Osteoblast (primary cell): ENCODE results near the gene VIPR2. TPM values are rescaled to one million over a fixed set of nuclear protein-coding genes. Genes with fewer than 3 reads are reported as not detected.

Source experiments
- DNase-seq: peaks from one replicate; pipeline ENCODE4 v3.0.0; 2011; ENCODE audit warnings: low spot score, mixed read lengths; ENCODE audit not compliant: insufficient read length; ENCODE audit errors: missing footprints
- H2AFZ ChIP-seq: 2 replicates; pipeline ENCODE4 v1.6.0; 2011; ENCODE audit warnings: mild to moderate bottlenecking, low read length
- H3K27ac ChIP-seq: 2 replicates; pipeline ENCODE4 v1.5.1; 2011; ENCODE audit warnings: mild to moderate bottlenecking, low read depth, low read length, moderate library complexity
- H3K27me3 ChIP-seq: 2 replicates; pipeline ENCODE4 v1.6.0; 2012; ENCODE audit warnings: mild to moderate bottlenecking, control low read depth, inconsistent platforms, low read length, moderate library complexity; ENCODE audit not compliant: insufficient read depth
- H3K36me3 ChIP-seq: 2 replicates; pipeline ENCODE4 v1.5.1; 2011; ENCODE audit warnings: mild to moderate bottlenecking, low read length, control low read depth, moderate library complexity; ENCODE audit not compliant: insufficient read depth
- H3K4me1 ChIP-seq: 2 replicates; pipeline ENCODE4 v1.5.1; 2011; ENCODE audit warnings: mild to moderate bottlenecking, low read length, control low read depth, moderate library complexity; ENCODE audit not compliant: insufficient read depth
- H3K4me2 ChIP-seq: 2 replicates; pipeline ENCODE4 v1.6.0; 2011; ENCODE audit warnings: mild to moderate bottlenecking, low read length; ENCODE audit not compliant: insufficient read depth
- H3K4me3 ChIP-seq: fragments of 200-600 bp; sonication (generic); 3 replicates; pipeline ENCODE4 v1.5.1; 2012; ENCODE audit warnings: mild to moderate bottlenecking, low read length, inconsistent platforms; ENCODE audit not compliant: insufficient read depth
- H3K79me2 ChIP-seq: 2 replicates; pipeline ENCODE4 v1.6.0; 2012; ENCODE audit warnings: mild to moderate bottlenecking, low read length, control low read depth, inconsistent platforms; ENCODE audit not compliant: insufficient read depth
- H3K9me3 ChIP-seq: 2 replicates; pipeline ENCODE4 v1.5.1; 2011; ENCODE audit warnings: low read depth, low read length, control low read depth
- H4K20me1 ChIP-seq: 2 replicates; pipeline ENCODE4 v1.6.0; 2012; ENCODE audit warnings: mild to moderate bottlenecking, low read length, control low read depth; ENCODE audit not compliant: insufficient read depth
- total RNA-seq: library from RNA; depleted of rRNA; stranded (reverse); fragments of >200 nt; gene quantifications from 2 replicates; pipeline ENCODE4 v1.2.3, GENCODE V29; 2012
- TF ChIP-seq, protein P1 (sequence below): IDR thresholded peaks from 2 replicates; pipeline ENCODE4 v1.5.1; 2011; ENCODE audit warnings: mild to moderate bottlenecking, low read depth, low read length, moderate library complexity; ENCODE audit errors: extremely low read depth

The VIPR2 gene
- total RNA-seq, 1 donor = not detected

GRCh38 chr7:159038066-159038465 lies 106.6 kb downstream of the VIPR2 start:
- TF ChIP-seq, protein P1, sequence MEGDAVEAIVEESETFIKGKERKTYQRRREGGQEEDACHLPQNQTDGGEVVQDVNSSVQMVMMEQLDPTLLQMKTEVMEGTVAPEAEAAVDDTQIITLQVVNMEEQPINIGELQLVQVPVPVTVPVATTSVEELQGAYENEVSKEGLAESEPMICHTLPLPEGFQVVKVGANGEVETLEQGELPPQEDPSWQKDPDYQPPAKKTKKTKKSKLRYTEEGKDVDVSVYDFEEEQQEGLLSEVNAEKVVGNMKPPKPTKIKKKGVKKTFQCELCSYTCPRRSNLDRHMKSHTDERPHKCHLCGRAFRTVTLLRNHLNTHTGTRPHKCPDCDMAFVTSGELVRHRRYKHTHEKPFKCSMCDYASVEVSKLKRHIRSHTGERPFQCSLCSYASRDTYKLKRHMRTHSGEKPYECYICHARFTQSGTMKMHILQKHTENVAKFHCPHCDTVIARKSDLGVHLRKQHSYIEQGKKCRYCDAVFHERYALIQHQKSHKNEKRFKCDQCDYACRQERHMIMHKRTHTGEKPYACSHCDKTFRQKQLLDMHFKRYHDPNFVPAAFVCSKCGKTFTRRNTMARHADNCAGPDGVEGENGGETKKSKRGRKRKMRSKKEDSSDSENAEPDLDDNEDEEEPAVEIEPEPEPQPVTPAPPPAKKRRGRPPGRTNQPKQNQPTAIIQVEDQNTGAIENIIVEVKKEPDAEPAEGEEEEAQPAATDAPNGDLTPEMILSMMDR = no peak
- Histone ChIP-seq H3K4me1 (no peaks in the 10 kb centered on the region), H3K4me2 (no peak overlapping the region), H3K36me3 (no peaks in the 10 kb centered on the region), H3K9me3 (no peaks in the 10 kb centered on the region), H3K27ac (no peak overlapping the region), H2AFZ (no peak overlapping the region), H3K4me3 (no peak overlapping the region), H4K20me1 (no peaks in the 10 kb centered on the region), H3K27me3 (no peaks in the 10 kb centered on the region), H3K79me2 (no peaks in the 10 kb centered on the region)
- DNase-seq = peak; percentile 78

GRCh38 chr7:159036916-159037605 lies 107.6 kb downstream of the VIPR2 start:
- H3K27ac ChIP-seq = no peak overlapping the region
- no peaks in the 10 kb centered on the region for H3K27me3 ChIP-seq
- H3K4me2 ChIP-seq = no peak overlapping the region
- no peaks in the 10 kb centered on the region for H4K20me1 ChIP-seq
- no peak for DNase-seq
- H3K4me3 ChIP-seq = no peak overlapping the region
- no peaks in the 10 kb centered on the region for H3K79me2 ChIP-seq
- H3K4me1 ChIP-seq = no peaks in the 10 kb centered on the region
- TF ChIP-seq, protein P1 = no peak
- no peak overlapping the region for H2AFZ ChIP-seq
- no peaks in the 10 kb centered on the region for H3K36me3 ChIP-seq
- no peaks in the 10 kb centered on the region for H3K9me3 ChIP-seq

DNA sequence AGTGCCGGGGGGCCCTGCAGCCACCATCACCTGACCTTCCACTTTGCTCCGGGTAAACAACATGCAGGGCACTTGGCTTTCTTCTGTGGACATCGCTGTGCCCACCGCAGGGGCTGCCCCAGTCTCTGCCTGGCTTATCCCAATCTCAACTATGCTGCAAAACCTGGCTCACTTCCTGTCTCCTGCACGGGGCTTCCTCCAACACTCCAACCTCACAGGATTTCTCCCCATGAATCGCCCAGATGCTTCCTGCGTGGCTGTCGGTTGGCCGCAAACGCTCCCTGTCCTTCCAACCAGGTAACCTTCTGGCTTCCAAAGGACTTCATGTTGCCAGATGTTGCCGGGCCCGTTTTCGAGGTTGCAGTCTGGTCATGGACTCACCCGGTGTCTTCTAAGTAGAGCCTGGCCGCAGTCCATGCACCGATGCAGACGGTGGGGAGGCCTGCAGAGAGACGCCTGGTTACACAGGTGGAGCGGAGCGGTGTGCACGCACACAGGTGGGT lies 109.0 kb downstream of the VIPR2 start:
- no peaks in the 10 kb centered on the region for H3K4me1 ChIP-seq
- H3K27me3 ChIP-seq = no peaks in the 10 kb centered on the region
- H4K20me1 ChIP-seq = no peaks in the 10 kb centered on the region
- H3K4me3 ChIP-seq = no peak overlapping the region
- DNase-seq = no peak
- no peaks in the 10 kb centered on the region for H3K9me3 ChIP-seq
- H2AFZ ChIP-seq = no peak overlapping the region
- H3K4me2 ChIP-seq = no peak overlapping the region
- TF ChIP-seq, protein P1 = no peak
- H3K27ac ChIP-seq = no peak overlapping the region
- H3K79me2 ChIP-seq = no peaks in the 10 kb centered on the region
- no peaks in the 10 kb centered on the region for H3K36me3 ChIP-seq

DNA sequence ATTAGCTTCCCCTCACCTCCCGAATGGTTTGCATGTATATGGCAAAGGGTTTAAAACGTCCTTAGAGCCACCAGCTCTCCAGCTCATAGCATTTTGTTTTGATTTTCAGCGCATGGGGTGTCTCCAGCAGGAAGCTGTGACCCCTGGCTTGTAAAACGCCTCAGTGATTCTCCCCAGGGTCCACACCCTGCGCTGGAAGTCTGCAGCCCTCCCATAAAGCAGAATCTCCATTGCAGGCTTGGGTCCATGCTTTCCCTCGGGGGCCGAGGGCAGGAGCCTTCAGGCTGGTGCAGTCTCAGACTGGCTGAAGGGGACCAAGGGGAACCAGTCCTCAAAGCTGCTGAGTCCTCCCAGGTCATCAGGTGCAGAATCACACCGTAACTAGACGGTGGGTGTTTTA lies 109.7 kb downstream of the VIPR2 start:
- Histone ChIP-seq H3K36me3 (no peaks in the 10 kb centered on the region), H3K9me3 (no peaks in the 10 kb centered on the region), H3K27ac (no peak overlapping the region), H3K79me2 (no peaks in the 10 kb centered on the region), H3K27me3 (no peaks in the 10 kb centered on the region), H2AFZ (no peak overlapping the region), H3K4me1 (peaks cover 3% of the 10 kb centered on the region), H4K20me1 (no peaks in the 10 kb centered on the region), H3K4me3 (no peak overlapping the region), H3K4me2 (no peak overlapping the region)
- no peak for DNase-seq
- TF ChIP-seq, protein P1 = no peak
